Measurements from ENCODE around the gene PIGP. TPM values are rescaled to one million over a fixed set of nuclear protein-coding genes. Genes with fewer than 3 reads are reported as not detected.
"Not testable (repeated sequence)": the region's sequence is repeated elsewhere in the genome, so short reads cannot be mapped to it uniquely, and the experiment has no call there.

Gene PIGP
- total RNA-seq, 1 donor from 2014 or later = 15.9 TPM

DNA sequence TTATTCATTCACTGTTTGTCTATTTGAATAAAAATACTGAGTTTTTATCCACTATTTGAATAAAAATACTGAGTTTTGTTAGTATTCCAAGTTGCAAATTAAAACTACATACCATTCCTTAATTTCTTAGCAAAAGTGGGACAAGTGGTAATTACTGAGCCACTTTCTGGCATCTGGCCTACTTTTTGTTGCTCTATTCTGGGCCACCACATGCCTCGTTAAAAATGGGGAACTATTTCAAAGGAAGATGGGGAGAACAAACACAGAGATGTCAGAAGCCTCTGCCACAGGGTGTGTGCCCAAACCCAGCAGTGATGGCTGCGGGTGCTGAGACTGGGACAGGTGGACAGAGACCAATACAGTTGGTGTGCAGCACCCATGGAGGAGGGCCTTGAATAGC is 14.6 kb downstream of the PIGP start:
- TF ChIP-seq, protein P1, sequence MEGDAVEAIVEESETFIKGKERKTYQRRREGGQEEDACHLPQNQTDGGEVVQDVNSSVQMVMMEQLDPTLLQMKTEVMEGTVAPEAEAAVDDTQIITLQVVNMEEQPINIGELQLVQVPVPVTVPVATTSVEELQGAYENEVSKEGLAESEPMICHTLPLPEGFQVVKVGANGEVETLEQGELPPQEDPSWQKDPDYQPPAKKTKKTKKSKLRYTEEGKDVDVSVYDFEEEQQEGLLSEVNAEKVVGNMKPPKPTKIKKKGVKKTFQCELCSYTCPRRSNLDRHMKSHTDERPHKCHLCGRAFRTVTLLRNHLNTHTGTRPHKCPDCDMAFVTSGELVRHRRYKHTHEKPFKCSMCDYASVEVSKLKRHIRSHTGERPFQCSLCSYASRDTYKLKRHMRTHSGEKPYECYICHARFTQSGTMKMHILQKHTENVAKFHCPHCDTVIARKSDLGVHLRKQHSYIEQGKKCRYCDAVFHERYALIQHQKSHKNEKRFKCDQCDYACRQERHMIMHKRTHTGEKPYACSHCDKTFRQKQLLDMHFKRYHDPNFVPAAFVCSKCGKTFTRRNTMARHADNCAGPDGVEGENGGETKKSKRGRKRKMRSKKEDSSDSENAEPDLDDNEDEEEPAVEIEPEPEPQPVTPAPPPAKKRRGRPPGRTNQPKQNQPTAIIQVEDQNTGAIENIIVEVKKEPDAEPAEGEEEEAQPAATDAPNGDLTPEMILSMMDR (IDR thresholded peaks at IDR 0.05; ENCODE audit: insufficient read depth, low read length, poor library complexity, severe bottlenecking) = no peak
- H3K4me3 ChIP-seq (ENCODE audit: low read depth, low read length) = no peak overlapping the region
- H3K27me3 ChIP-seq (ENCODE audit: control insufficient read depth, insufficient read depth, low read length) = no peaks in the 10 kb centered on the region
- no peak for DNase-seq (ENCODE audit: low read depth)
- no peaks in the 10 kb centered on the region for H3K36me3 ChIP-seq (ENCODE audit: control insufficient read depth, insufficient read depth, low read length)

DNA sequence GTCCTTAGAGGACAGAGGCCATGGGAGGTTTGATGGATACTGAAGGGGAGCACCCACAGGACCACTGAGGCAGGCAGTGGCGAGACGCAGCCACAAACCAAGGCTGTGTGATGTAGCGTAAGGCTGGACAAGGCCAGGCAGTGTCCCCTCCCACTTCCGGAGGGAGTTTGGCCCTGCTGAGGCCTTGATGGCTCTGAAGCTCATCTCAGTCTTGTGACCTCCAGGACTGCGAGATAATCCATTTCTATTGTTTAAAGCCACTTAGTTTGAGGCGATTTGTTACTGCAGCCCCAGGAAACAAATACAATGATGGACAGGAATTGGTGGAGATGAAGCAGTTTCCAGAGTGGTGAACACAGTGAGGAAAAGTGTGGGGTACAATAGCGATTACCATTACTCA is 15.3 kb downstream of the PIGP start:
- no peak for DNase-seq (ENCODE audit: low read depth)
- H3K36me3 ChIP-seq (ENCODE audit: control insufficient read depth, insufficient read depth, low read length) = no peaks in the 10 kb centered on the region
- H3K27me3 ChIP-seq (ENCODE audit: control insufficient read depth, insufficient read depth, low read length) = no peaks in the 10 kb centered on the region
- H3K4me3 ChIP-seq (ENCODE audit: low read depth, low read length) = no peak overlapping the region
- TF ChIP-seq, protein P1 (IDR thresholded peaks at IDR 0.05; ENCODE audit: insufficient read depth, low read length, poor library complexity, severe bottlenecking) = no peak

DNA sequence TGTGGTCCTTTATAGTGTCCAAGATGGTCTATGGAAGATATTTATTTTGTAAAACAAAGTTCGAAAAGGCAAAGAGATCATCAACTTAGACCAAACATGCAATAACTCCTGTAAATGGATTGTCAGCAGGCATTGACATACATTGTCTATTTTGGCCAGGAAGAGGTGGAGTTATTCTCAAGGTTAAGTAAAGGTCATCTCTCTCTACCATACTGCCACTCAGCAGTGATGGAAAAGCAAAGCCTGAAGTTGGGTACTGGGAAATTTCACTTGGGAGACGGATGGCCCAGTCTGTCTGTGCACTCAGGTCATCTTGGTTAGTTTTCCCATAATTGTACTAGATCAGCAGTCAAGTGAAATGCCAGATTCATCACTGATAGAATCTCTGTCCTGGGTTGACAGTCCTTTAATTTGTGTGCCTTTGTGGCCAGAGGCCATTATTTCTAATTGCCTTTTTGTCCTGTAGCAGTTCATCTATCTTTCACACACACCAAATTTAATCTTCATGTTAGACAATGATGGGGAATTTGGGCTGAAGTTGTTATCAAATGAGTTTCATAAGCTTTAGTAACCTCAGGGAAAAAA is 17.5 kb downstream of the PIGP start:
- DNase-seq (ENCODE audit: low read depth) = no peak
- Histone ChIP-seq H3K4me3 (ENCODE audit: low read depth, low read length) (no peak overlapping the region), H3K27me3 (ENCODE audit: control insufficient read depth, insufficient read depth, low read length) (no peaks in the 10 kb centered on the region), H3K36me3 (ENCODE audit: control insufficient read depth, insufficient read depth, low read length) (no peaks in the 10 kb centered on the region)
- TF ChIP-seq, protein P1 (IDR thresholded peaks at IDR 0.05; ENCODE audit: insufficient read depth, low read length, poor library complexity, severe bottlenecking) = no peak

DNA sequence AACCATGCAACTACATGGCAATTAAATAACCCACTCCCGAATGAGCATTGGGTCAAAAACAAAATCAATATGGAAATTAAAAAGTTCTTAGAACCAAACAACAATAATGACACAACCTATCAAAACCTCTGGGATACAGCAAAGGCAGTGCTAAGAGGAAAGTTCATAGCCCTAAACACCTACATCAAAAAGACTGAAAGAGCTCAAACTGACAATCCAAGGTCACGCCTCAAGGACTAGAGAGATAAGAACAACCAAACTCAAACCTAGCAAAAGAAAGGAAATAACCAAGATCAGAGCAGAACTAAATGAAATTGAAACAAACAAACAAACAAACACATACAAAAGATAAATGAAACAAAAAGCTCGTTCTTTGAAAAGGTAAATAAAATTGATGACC is 23.1 kb downstream of the PIGP start:
- not testable (repeated sequence) for H3K36me3 ChIP-seq (ENCODE audit: control insufficient read depth, insufficient read depth, low read length); H3K4me3 ChIP-seq (ENCODE audit: low read depth, low read length); DNase-seq (ENCODE audit: low read depth); H3K27me3 ChIP-seq (ENCODE audit: control insufficient read depth, insufficient read depth, low read length)

DNA sequence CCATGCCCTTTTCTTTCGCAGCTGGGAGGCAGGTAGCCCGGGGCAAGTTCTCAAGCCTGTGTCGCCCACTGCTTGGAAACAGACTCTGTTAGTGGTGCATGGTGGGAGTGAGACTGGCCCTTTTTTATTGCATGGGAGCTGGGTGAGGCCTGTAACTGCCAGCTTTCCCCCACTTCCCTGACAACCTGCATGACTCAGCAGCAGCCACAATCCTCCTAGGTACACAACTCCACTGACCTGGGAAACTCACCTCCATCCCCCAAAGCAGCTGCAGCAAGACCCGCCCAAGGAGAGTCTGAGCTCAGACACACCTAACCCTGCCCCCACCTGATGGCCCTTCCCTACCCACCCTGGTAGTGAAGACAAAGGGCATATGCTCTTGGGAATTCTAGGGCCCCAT is 25.8 kb downstream of the PIGP start:
- Histone ChIP-seq H3K4me3 (ENCODE audit: low read depth, low read length) (no peak overlapping the region), H3K36me3 (ENCODE audit: control insufficient read depth, insufficient read depth, low read length) (no peaks in the 10 kb centered on the region), H3K27me3 (ENCODE audit: control insufficient read depth, insufficient read depth, low read length) (no peaks in the 10 kb centered on the region)
- TF ChIP-seq, protein P1 (IDR thresholded peaks at IDR 0.05; ENCODE audit: insufficient read depth, low read length, poor library complexity, severe bottlenecking) = no peak
- DNase-seq (ENCODE audit: low read depth) = no peak

DNA sequence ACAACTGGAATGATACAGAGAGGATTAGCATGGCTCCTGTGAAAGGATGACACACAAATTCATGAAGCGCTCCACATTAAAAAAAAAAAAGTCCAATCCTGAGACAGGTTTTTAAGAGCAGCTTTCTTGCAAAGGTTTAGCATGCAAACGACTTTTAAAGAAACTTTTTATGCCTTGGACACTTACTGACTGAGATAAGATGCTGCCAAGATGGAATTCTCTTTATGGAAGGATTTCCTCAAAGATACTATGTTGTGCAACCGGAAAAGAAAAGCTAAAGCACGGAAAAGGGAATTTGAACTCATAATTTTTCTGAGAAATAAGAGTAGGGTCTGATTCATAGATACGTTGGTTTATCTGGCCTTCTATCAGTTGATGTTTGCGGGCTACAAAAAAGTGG is 27.3 kb downstream of the PIGP start:
- H3K4me3 ChIP-seq (ENCODE audit: low read depth, low read length) = no peak overlapping the region

More for the DNA sequence above, 27.3 kb downstream of the PIGP start:
- Histone ChIP-seq H3K36me3 (ENCODE audit: control insufficient read depth, insufficient read depth, low read length) (no peaks in the 10 kb centered on the region), H3K27me3 (ENCODE audit: control insufficient read depth, insufficient read depth, low read length) (no peaks in the 10 kb centered on the region)
- DNase-seq (ENCODE audit: low read depth) = no peak
- TF ChIP-seq, protein P1 (IDR thresholded peaks at IDR 0.05; ENCODE audit: insufficient read depth, low read length, poor library complexity, severe bottlenecking) = no peak
